T-helper 9 cell (primary cell): ENCODE data around the gene BAZ2B.

Experiments
- DNase-seq: peaks from one replicate; pipeline ENCODE4 v3.0.0-alpha.2; 2020

Gene BAZ2B

DNA sequence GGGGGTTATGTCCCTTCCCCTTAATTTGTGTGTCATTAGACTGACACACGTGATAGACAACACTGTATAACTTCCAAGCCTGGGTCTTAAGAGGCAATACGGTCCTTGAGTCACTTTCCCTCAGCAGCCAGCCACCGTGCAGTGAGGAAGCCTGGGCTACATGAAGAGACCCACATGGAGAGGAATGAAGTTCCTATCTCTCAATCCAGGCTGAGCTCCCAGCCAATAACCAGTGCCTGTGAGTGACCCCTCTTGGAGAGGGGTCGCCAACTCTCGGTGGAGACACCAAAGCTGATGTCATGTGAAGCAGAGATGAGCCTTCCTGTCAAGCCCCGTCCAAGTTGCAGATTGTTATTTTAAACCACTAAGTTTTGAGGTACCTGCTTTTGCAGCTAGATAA lies 324.2 kb downstream of the BAZ2B start:
- DNase-seq = no peak

DNA sequence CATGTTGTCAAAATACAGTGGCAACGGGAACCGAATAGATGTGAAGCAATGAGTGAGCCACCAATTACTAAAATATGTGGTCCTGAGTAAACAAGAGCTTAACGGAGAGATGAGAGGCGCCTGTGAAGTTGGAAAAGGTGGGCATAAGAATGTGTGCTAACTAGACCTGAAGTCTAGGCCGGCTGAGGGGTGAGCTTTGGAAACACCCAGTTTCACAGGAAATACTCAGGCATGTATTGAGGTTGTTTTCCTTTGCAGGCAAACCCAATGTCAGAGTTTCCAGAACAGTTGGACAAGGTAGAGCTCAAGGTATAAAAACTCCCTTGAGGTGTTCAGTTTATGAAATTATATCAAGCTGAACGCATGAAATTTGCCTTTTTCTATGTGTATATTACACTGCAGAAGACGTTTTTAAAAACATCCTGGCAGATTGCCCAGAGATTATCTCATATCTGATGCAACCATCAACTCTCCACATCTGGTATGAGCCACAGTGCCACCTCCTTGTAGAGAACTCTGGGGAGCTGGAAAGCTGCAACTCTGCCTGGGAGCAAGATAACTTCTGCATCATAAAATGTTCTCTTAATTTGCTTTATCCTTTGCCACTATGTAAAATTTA lies 325.9 kb downstream of the BAZ2B start:
- DNase-seq = no peak

DNA sequence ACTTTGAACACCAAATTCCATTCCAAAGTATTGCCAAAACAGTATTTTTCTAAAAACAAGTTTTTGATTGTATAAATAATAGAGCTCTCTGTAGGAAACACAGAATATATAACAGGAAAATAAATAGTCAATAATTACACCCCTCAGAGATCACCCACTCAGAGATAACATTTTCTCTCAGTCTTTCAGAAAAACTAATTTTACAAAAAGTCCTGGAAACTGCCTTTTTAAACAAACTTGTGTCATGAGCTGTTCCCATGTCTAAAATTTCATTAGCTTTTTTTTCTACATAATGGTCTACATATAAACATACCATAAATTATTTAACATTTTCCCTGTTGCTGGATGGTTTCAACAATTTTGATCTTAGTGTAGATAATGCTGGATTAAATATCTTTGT lies 328.6 kb downstream of the BAZ2B start:
- DNase-seq = no peak

DNA sequence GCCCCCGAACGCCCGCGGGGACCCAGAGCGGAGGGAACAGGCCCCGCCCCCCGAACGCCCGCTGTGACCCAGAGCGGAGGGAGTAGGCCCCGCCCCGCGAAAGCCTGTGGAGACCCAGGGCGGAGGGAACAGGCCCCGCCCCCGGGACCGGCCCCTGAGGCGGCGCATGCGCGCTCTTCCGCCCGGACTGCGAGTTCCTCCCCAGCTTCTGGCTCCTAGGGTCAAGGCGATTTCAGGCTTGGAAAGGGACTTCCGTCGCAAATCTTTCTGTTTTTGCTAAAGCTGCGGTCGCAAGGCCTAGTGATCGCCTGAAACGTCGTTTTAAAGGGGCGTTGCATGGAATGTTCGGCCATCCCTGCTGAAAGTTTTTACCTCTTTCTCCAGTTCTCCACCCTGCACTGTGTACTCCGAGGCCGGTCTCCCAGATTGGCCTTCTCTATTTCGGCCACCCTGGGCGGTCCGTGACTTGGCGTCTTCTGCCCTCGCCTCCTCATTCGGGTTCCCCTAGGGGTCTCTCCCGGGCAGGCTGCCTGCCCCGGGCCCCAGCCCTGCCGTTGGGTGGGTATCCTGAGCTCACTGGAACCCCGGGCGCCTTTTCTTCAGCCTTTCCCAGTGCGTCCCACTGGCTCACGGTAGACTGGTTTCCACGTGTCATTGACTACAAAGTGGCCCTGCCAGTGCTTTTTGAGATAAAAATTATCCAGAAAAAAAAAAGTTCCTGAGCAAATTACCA lies 329.5 kb downstream of the BAZ2B start:
- DNase-seq = peak; percentile 98

DNA sequence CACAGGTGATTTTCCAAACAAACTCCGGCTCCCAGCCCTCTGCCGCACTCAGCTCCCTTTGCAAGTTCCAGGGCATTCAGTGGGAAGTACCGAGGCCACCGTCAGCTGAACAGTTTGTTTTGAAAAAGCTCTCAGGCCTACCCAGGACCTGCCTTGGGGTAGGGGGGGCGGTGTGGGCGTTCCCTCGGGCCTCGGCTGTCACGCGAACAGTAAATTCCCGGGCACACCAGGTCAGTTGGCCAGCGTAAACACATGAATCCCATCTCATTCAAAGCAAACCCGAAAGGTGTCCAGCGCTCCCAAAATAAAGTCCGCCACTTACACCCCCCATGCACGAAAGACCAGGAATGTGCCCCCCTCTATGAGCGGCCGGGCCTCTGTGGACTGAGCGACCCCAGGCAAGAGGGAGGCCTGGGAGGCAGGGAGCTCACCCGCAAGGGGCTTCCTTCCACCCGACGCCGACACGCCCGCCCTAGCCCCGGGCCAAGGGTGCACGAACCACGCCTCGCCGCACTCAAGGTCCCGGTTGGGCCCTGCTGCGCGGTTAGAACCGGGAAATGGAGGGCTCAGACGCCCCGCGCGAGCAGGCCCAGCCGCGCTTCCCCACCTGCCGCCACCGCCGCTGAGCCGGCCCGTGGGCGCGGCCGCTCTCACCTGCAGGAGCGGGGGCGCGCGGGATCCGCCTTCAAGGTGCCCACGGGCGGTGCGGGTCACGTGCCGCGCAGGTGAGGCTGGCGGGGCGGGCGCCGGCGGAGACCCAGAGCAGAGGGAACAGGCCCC lies 330.2 kb downstream of the BAZ2B start, which contains the start of gene WDSUB1:
TSS of gene WDSUB1 (minus strand) at position 775 of the 780 bp plus-strand sequence. CDS start 3,634 bp downstream, outside the sequence.
- DNase-seq = no peak

DNA sequence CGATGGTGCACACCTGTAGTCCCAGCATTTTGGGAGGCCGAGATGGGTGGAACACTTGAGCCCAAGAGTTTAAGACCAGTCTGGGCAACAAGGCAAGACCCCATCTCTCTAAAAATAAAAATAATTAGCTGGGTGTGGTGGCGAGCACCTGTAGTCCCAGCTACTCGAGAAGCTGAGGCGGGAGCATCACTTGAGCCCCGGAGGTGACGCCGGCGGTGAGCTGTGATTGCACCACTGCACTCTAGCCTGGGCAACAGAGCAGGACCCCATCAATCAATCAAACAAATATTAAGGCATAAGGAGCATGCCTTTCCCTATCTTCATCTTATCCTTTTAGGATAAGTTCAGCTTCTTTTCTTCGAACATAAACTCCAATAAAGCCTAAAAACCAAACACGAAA lies 330.9 kb downstream of the BAZ2B start:
- no peak for DNase-seq

DNA sequence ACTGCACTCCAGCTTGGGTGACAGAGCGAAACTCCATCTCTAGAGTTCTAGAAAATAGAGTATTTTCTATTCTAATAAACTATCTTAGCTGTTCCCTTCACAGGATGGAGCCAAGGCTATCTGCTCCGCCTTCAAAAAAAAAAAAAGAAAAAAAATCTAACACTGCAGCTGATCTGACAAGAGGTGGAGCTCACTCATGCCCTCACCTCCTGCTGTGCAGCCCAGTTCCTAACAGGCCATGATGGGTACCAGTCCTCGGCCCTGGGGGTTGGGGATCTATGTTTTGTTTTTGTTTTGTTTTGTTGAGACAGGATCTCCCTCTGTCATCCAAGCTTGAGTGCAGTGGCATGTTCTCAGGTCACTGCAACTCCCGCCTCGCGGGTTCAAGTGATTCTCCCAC lies 332.8 kb downstream of the BAZ2B start:
- no peak for DNase-seq

DNA sequence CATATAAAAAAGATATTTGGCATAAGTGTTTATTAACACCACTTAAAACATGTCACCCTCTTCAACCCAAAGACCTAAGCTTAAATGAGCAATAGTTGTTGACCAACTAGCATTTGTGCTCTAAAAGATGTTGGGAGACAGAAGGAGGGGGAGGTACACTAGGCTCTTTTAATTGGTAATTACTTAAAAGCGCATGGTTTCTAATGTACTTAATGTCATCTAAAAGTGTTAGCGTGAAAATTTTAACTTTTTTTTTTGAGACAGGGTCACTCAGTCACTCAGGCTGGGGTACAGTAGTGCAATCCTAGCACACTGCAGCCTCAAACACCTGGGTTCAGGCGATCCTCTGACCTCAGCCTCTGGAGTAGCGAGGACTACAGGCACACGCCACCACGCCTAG lies 335.3 kb downstream of the BAZ2B start:
- no peak for DNase-seq

DNA sequence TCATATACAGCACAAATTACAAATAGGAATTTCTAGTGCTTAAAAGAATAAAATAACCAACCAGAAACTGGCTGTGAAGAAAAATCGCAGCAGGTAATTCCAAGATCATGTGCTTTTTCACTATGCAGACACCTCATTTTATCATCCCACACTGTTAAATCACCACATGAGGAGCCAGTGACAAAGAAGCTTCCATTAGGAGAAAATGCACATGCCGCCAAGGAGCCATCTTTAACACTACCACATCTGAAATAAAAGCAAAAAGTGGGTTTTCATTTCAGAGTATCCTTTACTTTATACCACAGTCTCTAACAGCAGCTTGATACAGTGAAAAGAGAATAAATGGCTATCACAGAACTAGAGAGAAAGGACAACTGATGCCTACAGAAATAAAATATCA lies 336.6 kb downstream of the BAZ2B start:
- DNase-seq = no peak

DNA sequence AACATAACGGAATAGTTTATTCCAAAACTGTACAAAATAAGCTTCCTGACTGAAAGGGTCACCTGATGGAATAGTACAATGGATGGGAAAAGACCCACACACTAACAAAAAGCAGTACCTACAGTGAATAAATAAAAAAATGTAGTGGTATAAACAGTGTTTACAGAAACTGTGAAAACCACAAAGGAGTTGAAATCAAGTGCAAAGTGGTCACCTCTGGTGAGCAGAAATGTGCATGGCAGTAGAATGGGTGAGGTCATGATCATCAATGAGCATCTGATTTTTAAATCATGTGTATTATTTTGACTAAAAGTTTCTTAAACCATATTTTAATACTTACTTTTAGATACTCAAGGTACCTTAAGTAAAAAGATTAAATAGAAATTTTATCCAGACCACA lies 341.2 kb downstream of the BAZ2B start:
- no peak for DNase-seq

DNA sequence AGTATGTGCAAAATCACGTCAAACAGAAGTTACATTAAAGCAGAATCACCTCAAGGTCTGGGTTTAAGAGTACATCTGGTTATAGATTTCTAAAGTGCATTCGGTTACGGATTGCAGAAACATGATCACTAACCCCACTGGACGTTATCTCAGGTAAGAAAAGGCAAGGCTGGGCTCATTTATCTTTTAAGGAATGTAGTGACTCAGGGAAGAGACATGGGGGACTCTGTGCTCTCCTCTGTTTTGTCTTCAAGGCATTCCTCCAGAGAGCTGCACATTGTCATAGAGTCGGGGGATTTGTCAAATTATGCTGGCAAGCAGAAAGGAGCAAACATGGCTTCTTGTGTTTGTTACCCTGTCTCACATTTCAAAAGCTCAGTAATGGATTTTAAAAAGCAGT lies 344.2 kb downstream of the BAZ2B start:
- DNase-seq = no peak

DNA sequence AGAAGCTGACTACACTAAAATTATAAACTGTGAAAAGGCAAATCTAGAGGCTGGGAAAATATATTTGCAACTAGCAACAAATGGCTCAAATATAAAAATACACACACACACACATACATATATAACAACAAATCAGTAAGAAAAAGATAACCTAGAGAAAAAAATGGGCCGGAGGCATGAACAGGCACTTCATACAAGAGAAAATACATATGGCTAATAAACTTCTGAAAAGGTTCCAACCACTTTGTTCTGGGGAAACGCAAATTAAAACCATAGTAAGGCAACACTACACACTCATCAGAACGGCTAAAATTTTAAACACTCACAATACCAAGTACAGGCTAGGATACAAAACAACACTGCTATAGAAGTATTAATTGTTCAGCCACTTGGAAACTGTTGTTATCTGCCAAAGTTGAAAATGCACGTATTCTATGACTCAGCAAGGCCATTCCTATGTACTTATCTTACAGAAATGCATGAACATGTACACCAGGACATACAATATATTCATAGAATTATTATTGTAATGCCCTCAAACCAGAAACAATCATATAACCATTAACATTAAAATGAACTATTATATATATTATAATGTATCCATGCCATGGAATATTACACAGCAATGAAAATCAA lies 345.5 kb downstream of the BAZ2B start:
- no peak for DNase-seq
